Neural crest cell (in vitro differentiated cells): ENCODE measurements around the gene TTC23. TPM values are rescaled to one million over a fixed set of nuclear protein-coding genes. Genes with fewer than 3 reads are reported as not detected.

ENCODE experiments used
- DNase-seq: peaks from one replicate; pipeline ENCODE4 v3.0.0; 2021; ENCODE audit warnings: low read depth, mixed read lengths, low spot score
- H3K27ac Mint-ChIP-seq: one replicate; pipeline ENCODE4 v1.8.0; 2021; ENCODE audit warnings: mild to moderate bottlenecking, mixed read lengths; ENCODE audit not compliant: unreplicated experiment
- H3K27me3 Mint-ChIP-seq: 2 replicates; pipeline ENCODE4 v1.8.0; 2021; ENCODE audit warnings: low read depth, mild to moderate bottlenecking, mixed read lengths
- H3K36me3 Mint-ChIP-seq: 2 replicates; pipeline ENCODE4 v1.8.0; 2021; ENCODE audit warnings: low read depth, mild to moderate bottlenecking, mixed read lengths
- H3K4me1 Mint-ChIP-seq: 2 replicates; pipeline ENCODE4 v1.8.0; 2021; ENCODE audit warnings: mixed read lengths
- H3K4me3 Mint-ChIP-seq: one replicate; pipeline ENCODE4 v1.8.0; 2021; ENCODE audit warnings: mild to moderate bottlenecking, mixed read lengths
- H3K9me3 Mint-ChIP-seq: 2 replicates; pipeline ENCODE4 v1.8.0; 2021; ENCODE audit warnings: mixed read lengths
- CTCF ChIP-seq: fragments of 200-600 bp; sonication (generic); conservative IDR thresholded peaks from 2 replicates; pipeline ENCODE4 v1.5.0; 2021; ENCODE audit warnings: antibody characterized with exemption, mild to moderate bottlenecking
- long read RNA-seq: library from polyadenylated mRNA; unstranded; transcript quantifications from one replicate; pipeline ENCODE4 v2.0.0, GENCODE V29; 2020
- total RNA-seq: library from RNA; stranded (reverse); gene quantifications from 2 replicates; pipeline ENCODE4 v1.2.1, GENCODE V29; 2021

The TTC23 gene
- 25.7 and 33.0 TPM in 2 replicates for total RNA-seq
- long read RNA-seq, partial matches to known transcripts: 5 of 45 reads
- long read RNA-seq, other reads (novel, unspliced or antisense): 38 of 45 reads

GRCh38 chr15:99249270-99249841, at the start of gene TTC23:
Gene TTC23, minus strand, starts transcription at chr15:99249581. Its CDS starts 20,869 bp downstream, at chr15:99228712.
- H3K27me3 Mint-ChIP-seq: no peaks in the 10 kb centered on the region
- DNase-seq: peak; percentile 12
- H3K27ac Mint-ChIP-seq: no peak within 1 kb of the TSS
- H3K9me3 Mint-ChIP-seq: no peaks in the 10 kb centered on the region
- H3K4me1 Mint-ChIP-seq: peaks cover 31% of the 10 kb centered on the region
- no peak within 1 kb of the TSS for H3K4me3 Mint-ChIP-seq
- TF ChIP-seq CTCF: no peak
- H3K36me3 Mint-ChIP-seq: no peaks in the 10 kb centered on the region

- TF ChIP-seq CTCF: no peak
- H3K27me3 Mint-ChIP-seq: no peaks in the 10 kb centered on the region
- H3K9me3 Mint-ChIP-seq: peaks cover 10% of the 10 kb centered on the region
- peak overlapping the region; percentile 50 for H3K27ac Mint-ChIP-seq
- H3K4me3 Mint-ChIP-seq: no peak overlapping the region
- no peak for DNase-seq
- H3K4me1 Mint-ChIP-seq: no peaks in the 10 kb centered on the region
- H3K36me3 Mint-ChIP-seq: peaks cover 31% of the 10 kb centered on the region
Observed at GRCh38 chr15:99296386-99296785, 47.0 kb upstream of the TTC23 start.

- Mint-ChIP-seq H3K4me1 (no peaks in the 10 kb centered on the region), H3K36me3 (peaks cover 31% of the 10 kb centered on the region), H3K27me3 (no peaks in the 10 kb centered on the region), H3K9me3 (peaks cover 10% of the 10 kb centered on the region), H3K4me3 (no peak overlapping the region), H3K27ac (peak overlapping the region; percentile 50)
- TF ChIP-seq CTCF: no peak
- no peak for DNase-seq
Observed at GRCh38 chr15:99295840-99296239, 46.5 kb upstream of the TTC23 start.

GRCh38 chr15:99291643-99292042, 42.3 kb upstream of the TTC23 start:
- H3K27me3 Mint-ChIP-seq: no peaks in the 10 kb centered on the region
- H3K9me3 Mint-ChIP-seq: peaks cover 10% of the 10 kb centered on the region
- peaks cover 31% of the 10 kb centered on the region for H3K36me3 Mint-ChIP-seq
- no peak for TF ChIP-seq CTCF
- no peak for DNase-seq
- no peak overlapping the region for H3K4me3 Mint-ChIP-seq
- H3K27ac Mint-ChIP-seq: no peak overlapping the region
- no peaks in the 10 kb centered on the region for H3K4me1 Mint-ChIP-seq

GRCh38 chr15:99283717-99284116, 34.3 kb upstream of the TTC23 start:
- H3K27ac Mint-ChIP-seq: no peak overlapping the region
- DNase-seq: no peak
- peaks cover 4% of the 10 kb centered on the region for H3K4me1 Mint-ChIP-seq
- H3K9me3 Mint-ChIP-seq: peaks cover 4% of the 10 kb centered on the region
- no peaks in the 10 kb centered on the region for H3K27me3 Mint-ChIP-seq
- peaks cover 11% of the 10 kb centered on the region for H3K36me3 Mint-ChIP-seq
- H3K4me3 Mint-ChIP-seq: no peak overlapping the region
- no peak for TF ChIP-seq CTCF
